IMR-90 (cell line): ENCODE results near the gene RXRB.

Experiments used
- BHLHE40 ChIP-seq: fragments of 150-350 bp; IDR thresholded peaks from 2 replicates; pipeline ENCODE4 v1.6.1; 2016; ENCODE audit warnings: mild to moderate bottlenecking, low read depth, low read length
- CEBPB ChIP-seq: IDR thresholded peaks from 2 replicates; pipeline ENCODE4 v1.6.1; 2012; ENCODE audit warnings: low read depth, low read length, improper control_type of control experiment
- CHD1 ChIP-seq: IDR thresholded peaks from 2 replicates; pipeline ENCODE4 v1.6.1; 2012; ENCODE audit warnings: low read depth, low read length, improper control_type of control experiment
- ELK1 ChIP-seq: fragments of 150-350 bp; IDR thresholded peaks from 2 replicates; pipeline ENCODE4 v1.6.1; 2016; ENCODE audit warnings: low read depth, mild to moderate bottlenecking, low read length, moderate library complexity, borderline replicate concordance
- MAFK ChIP-seq: IDR thresholded peaks from 2 replicates; pipeline ENCODE4 v1.6.1; 2012; ENCODE audit warnings: low read depth, low read length, improper control_type of control experiment
- MAZ ChIP-seq: IDR thresholded peaks from 2 replicates; pipeline ENCODE4 v1.6.1; 2012; ENCODE audit warnings: low read depth, mild to moderate bottlenecking, low read length, improper control_type of control experiment, moderate library complexity, borderline replicate concordance
- MXI1 ChIP-seq: IDR thresholded peaks from 2 replicates; pipeline ENCODE4 v1.6.1; 2012; ENCODE audit warnings: low read depth, mild to moderate bottlenecking, low read length, moderate library complexity, borderline replicate concordance
- POLR2A ChIP-seq: IDR thresholded peaks from 2 replicates; pipeline ENCODE4 v1.6.1; 2012; ENCODE audit warnings: mild to moderate bottlenecking, low read depth, low read length
- RAD21 ChIP-seq: IDR thresholded peaks from 2 replicates; pipeline ENCODE4 v1.6.1; 2012; ENCODE audit warnings: low read length, improper control_type of control experiment
- RCOR1 ChIP-seq: IDR thresholded peaks from 2 replicates; pipeline ENCODE4 v1.6.1; 2012; ENCODE audit warnings: mild to moderate bottlenecking, low read length, improper control_type of control experiment; ENCODE audit not compliant: insufficient replicate concordance
- RFX5 ChIP-seq: IDR thresholded peaks from 2 replicates; pipeline ENCODE4 v1.8.0; 2012; ENCODE audit warnings: low read depth, mild to moderate bottlenecking, low read length, moderate library complexity
- SMC3 ChIP-seq: fragments of 150-350 bp; IDR thresholded peaks from 2 replicates; pipeline ENCODE4 v1.6.1; 2016; ENCODE audit warnings: low read depth, mild to moderate bottlenecking, antibody characterized with exemption, low read length, moderate library complexity
- USF2 ChIP-seq: fragments of 150-350 bp; IDR thresholded peaks from 2 replicates; pipeline ENCODE4 v1.6.1; 2017; ENCODE audit warnings: mild to moderate bottlenecking, antibody characterized with exemption, low read length, low read depth
- TF ChIP-seq, protein P1 (sequence below): conservative IDR thresholded peaks from 2 replicates; pipeline ENCODE4 v1.5.1; 2012; ENCODE audit warnings: mild to moderate bottlenecking, low read depth, low read length, improper control_type of control experiment

- TF ChIP-seq POLR2A: no peak
- TF ChIP-seq, protein P1, sequence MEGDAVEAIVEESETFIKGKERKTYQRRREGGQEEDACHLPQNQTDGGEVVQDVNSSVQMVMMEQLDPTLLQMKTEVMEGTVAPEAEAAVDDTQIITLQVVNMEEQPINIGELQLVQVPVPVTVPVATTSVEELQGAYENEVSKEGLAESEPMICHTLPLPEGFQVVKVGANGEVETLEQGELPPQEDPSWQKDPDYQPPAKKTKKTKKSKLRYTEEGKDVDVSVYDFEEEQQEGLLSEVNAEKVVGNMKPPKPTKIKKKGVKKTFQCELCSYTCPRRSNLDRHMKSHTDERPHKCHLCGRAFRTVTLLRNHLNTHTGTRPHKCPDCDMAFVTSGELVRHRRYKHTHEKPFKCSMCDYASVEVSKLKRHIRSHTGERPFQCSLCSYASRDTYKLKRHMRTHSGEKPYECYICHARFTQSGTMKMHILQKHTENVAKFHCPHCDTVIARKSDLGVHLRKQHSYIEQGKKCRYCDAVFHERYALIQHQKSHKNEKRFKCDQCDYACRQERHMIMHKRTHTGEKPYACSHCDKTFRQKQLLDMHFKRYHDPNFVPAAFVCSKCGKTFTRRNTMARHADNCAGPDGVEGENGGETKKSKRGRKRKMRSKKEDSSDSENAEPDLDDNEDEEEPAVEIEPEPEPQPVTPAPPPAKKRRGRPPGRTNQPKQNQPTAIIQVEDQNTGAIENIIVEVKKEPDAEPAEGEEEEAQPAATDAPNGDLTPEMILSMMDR: no peak
- TF ChIP-seq RAD21: no peak
- TF ChIP-seq MAZ: no peak
- no peak for TF ChIP-seq BHLHE40
- TF ChIP-seq RCOR1: no peak
- TF ChIP-seq RFX5: no peak
- TF ChIP-seq CEBPB: no peak
- TF ChIP-seq USF2: no peak
- TF ChIP-seq ELK1: no peak
- TF ChIP-seq MAFK: no peak
- TF ChIP-seq SMC3: no peak
- no peak for TF ChIP-seq CHD1
- no peak for TF ChIP-seq MXI1
Measured at GRCh38 chr6:33166811-33167210, 33.7 kb downstream of the RXRB start.
